Lower lobe of right lung (tissue), 2 donors: ENCODE results near the gene ARPC2. TPM values are rescaled to one million over a fixed set of nuclear protein-coding genes. Genes with fewer than 3 reads are reported as not detected.

ENCODE experiments used
- ATAC-seq, 2 donors: fragments of 200-7000 bp; cut with Tn5 transposase; one replicate each; pipeline ENCODE4 v1.9.1; 2020 to 2022; ENCODE audit warnings: mild to moderate bottlenecking in 2 of 2, moderate library complexity in 2 of 2
- DNase-seq: peaks from one replicate; pipeline ENCODE4 v3.0.0-alpha.2; 2020
- H3K27ac ChIP-seq: fragments of 200-600 bp; one replicate; pipeline ENCODE4 v1.8.0; 2022
- H3K27me3 ChIP-seq: fragments of 200-600 bp; one replicate; pipeline ENCODE4 v1.8.0; 2022; ENCODE audit warnings: low read depth
- H3K36me3 ChIP-seq: fragments of 200-600 bp; one replicate; pipeline ENCODE4 v1.8.0; 2022; ENCODE audit warnings: mild to moderate bottlenecking
- H3K4me1 ChIP-seq: fragments of 200-600 bp; one replicate; pipeline ENCODE4 v1.8.0; 2022
- H3K4me3 ChIP-seq: fragments of 200-600 bp; one replicate; pipeline ENCODE4 v1.8.0; 2022; ENCODE audit warnings: mild to moderate bottlenecking
- H3K9me3 ChIP-seq: fragments of 200-600 bp; one replicate; pipeline ENCODE4 v1.8.0; 2022
- CTCF ChIP-seq: fragments of 200-600 bp; IDR thresholded peaks from one replicate; pipeline ENCODE4 v1.8.0; 2022; ENCODE audit warnings: antibody characterized with exemption, mild to moderate bottlenecking
- intact Hi-C: fragments of 100-400 bp; cut with DNase I; formaldehyde crosslinking; loops from one replicate; pipeline ENCODE4 v1.11.0; 2022
- microRNA-seq: library from miRNA; unstranded; fragments of <30 nt; microRNA quantifications from one replicate; pipeline ENCODE4 v1.2.0, GENCODE V29; 2020; ENCODE audit warnings: borderline number of aligned reads
- total RNA-seq: library from RNA; stranded (reverse); fragmentation: NEBNext Ultra II Directional; extraction: Animal tissue kit (Norgen Biotek cat#: 25700); gene quantifications from one replicate; pipeline ENCODE4 v1.2.1, GENCODE V29; 2021
- donor health status: DM: no; HTN: yes; CAD: no; lungs with severe emphysema.

The ARPC2 gene
- total RNA-seq, 1 donor from 2014 or later, result 382 TPM

GRCh38 chr2:218301176-218301819 lies 84.3 kb downstream of the ARPC2 start:
- Histone ChIP-seq H3K27ac (no peak overlapping the region), H3K4me1 (peaks cover 12% of the 10 kb centered on the region), H3K36me3 (no peaks in the 10 kb centered on the region), H3K4me3 (no peak overlapping the region), H3K27me3 (no peaks in the 10 kb centered on the region), H3K9me3 (no peaks in the 10 kb centered on the region)
- ATAC-seq (peak; percentile 85 to 93), DNase-seq (peak; percentile 81)
- TF ChIP-seq CTCF, result peak; percentile 98
- intact Hi-C loops, result no loop called here

Small RNA genes lying within 50 kb of the gene (microRNA-seq; reads per million reads assigned to microRNA genes)
- gene MIR6513, result 4.0 reads per million

Other genes starting within 250 kb of the ARPC2 start
- 505 TPM for gene TNS1, start 214.2 kb upstream of the ARPC2 start, total RNA-seq
- gene RUFY4, start 147.9 kb upstream of the ARPC2 start, total RNA-seq, result not detected
- 20.1 TPM for gene CXCR2, start 91.2 kb upstream of the ARPC2 start, total RNA-seq
- 10.4 TPM for gene CXCR1, start 50.2 kb upstream of the ARPC2 start, total RNA-seq
- gene GPBAR1, start 43.8 kb downstream of the ARPC2 start, total RNA-seq, result 4.6 TPM
- gene AAMP, start 52.9 kb downstream of the ARPC2 start, total RNA-seq, result 58.8 TPM
- 65.8 TPM for gene PNKD, start 53.3 kb downstream of the ARPC2 start, total RNA-seq
- gene TMBIM1, start 75.3 kb downstream of the ARPC2 start, total RNA-seq, result 300 TPM
- 5.6 TPM for gene CATIP, start 139.7 kb downstream of the ARPC2 start, total RNA-seq
- 419 TPM for gene SLC11A1, start 165.1 kb downstream of the ARPC2 start, total RNA-seq
- gene CTDSP1, start 182.7 kb downstream of the ARPC2 start, total RNA-seq, result 168 TPM
- 0.41 TPM for gene VIL1, start 201.9 kb downstream of the ARPC2 start, total RNA-seq